22Rv1 (cell line): ENCODE data around the gene TCEANC.

Experiments used
- ZFX ChIP-seq: fragments of 450-650 bp; IDR thresholded peaks from 2 replicates; pipeline ENCODE4 v1.6.1; 2017; ENCODE audit warnings: antibody characterized with exemption, borderline replicate concordance
- TF ChIP-seq, protein P1 (sequence below): fragments of 450-650 bp; IDR thresholded peaks from 2 replicates; pipeline ENCODE4 v1.5.1; 2017; ENCODE audit warnings: mild to moderate bottlenecking

DNA sequence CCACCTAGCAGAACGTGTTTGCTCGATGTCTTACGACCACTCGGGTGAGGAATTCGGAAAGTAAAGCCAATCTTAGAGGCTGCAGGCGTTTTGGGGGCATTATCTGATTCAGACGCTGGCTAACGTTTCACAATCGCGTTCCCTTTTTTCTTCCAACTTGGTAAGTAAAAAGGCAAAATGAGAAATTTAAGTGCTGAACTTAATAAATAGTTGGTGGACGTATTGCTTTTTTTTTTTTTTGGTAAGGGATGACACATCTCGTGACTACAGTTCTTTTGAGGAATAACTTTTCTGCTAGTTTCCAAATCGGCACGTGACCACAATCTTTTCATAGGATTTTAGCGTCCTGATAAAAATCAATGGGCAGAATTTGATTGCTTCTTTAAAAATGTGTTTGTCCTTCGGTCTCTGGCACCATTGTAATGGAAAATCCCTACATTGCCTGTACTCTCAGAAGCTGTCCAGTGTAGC, 36.8 kb downstream of the TCEANC start:
- TF ChIP-seq, protein P1, sequence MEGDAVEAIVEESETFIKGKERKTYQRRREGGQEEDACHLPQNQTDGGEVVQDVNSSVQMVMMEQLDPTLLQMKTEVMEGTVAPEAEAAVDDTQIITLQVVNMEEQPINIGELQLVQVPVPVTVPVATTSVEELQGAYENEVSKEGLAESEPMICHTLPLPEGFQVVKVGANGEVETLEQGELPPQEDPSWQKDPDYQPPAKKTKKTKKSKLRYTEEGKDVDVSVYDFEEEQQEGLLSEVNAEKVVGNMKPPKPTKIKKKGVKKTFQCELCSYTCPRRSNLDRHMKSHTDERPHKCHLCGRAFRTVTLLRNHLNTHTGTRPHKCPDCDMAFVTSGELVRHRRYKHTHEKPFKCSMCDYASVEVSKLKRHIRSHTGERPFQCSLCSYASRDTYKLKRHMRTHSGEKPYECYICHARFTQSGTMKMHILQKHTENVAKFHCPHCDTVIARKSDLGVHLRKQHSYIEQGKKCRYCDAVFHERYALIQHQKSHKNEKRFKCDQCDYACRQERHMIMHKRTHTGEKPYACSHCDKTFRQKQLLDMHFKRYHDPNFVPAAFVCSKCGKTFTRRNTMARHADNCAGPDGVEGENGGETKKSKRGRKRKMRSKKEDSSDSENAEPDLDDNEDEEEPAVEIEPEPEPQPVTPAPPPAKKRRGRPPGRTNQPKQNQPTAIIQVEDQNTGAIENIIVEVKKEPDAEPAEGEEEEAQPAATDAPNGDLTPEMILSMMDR = no peak
- TF ChIP-seq ZFX = no peak
